K562 (cell line): ENCODE results near the gene PRSS22. TPM values are rescaled to one million over a fixed set of nuclear protein-coding genes. Genes with fewer than 3 reads are reported as not detected.

Experiments
- BCOR ChIP-seq: fragments of 450-650 bp; IDR thresholded peaks from 2 replicates; pipeline ENCODE4 v1.6.1; 2016
- BRF1 ChIP-seq: IDR thresholded peaks from 3 replicates; pipeline ENCODE4 v1.6.1; 2011; ENCODE audit warnings: borderline replicate concordance, mild to moderate bottlenecking; ENCODE audit not compliant: insufficient read length; ENCODE audit errors: extremely low read depth
- CCNT2 ChIP-seq: IDR thresholded peaks from 2 replicates; pipeline ENCODE4 v1.6.1; 2011; ENCODE audit warnings: borderline replicate concordance, low read depth, mild to moderate bottlenecking, moderate library complexity, mixed read lengths, low read length; ENCODE audit not compliant: insufficient read length; ENCODE audit errors: extremely low read depth
- CTBP1 ChIP-seq: fragments of 450-650 bp; IDR thresholded peaks from 2 replicates; pipeline ENCODE4 v1.6.1; 2016; ENCODE audit warnings: borderline replicate concordance
- CXXC5 ChIP-seq: fragments of 250-450 bp; sonication (Bioruptor Pico); IDR thresholded peaks from 2 replicates; pipeline ENCODE4 v1.8.0; 2022; ENCODE audit warnings: inconsistent platforms, mild to moderate bottlenecking, moderate library complexity
- E2F3 ChIP-seq: fragments of 250-450 bp; sonication (Bioruptor Pico); IDR thresholded peaks from 2 replicates; pipeline ENCODE4 v1.4.0; 2020; ENCODE audit warnings: mild to moderate bottlenecking
- ESRRA ChIP-seq: fragments of 450-650 bp; IDR thresholded peaks from 2 replicates; pipeline ENCODE4 v1.6.1; 2014; ENCODE audit warnings: low read depth, mild to moderate bottlenecking, moderate library complexity, borderline replicate concordance
- FOXK1 ChIP-seq: sonication (generic); formaldehyde crosslinking; IDR thresholded peaks from 2 replicates; pipeline ENCODE4 v1.8.0; 2022; ENCODE audit warnings: missing genetic modification reagents, mild to moderate bottlenecking, borderline replicate concordance
- HDAC6 ChIP-seq: IDR thresholded peaks from 2 replicates; pipeline ENCODE4 v1.6.1; 2012; ENCODE audit warnings: low read depth, mild to moderate bottlenecking, control low read depth, inconsistent platforms, low read length, moderate library complexity
- HOXB6 ChIP-seq: fragments of 250-450 bp; sonication (Bioruptor Pico); IDR thresholded peaks from 2 replicates; pipeline ENCODE4 v1.5.1; 2022; ENCODE audit warnings: mild to moderate bottlenecking, borderline replicate concordance
- NCOA2 ChIP-seq, 2 experiments: fragments of 450-650 bp; IDR thresholded peaks; 2 replicates each; pipeline ENCODE4 v1.6.1; 2018; ENCODE audit warnings: mild to moderate bottlenecking in 2 of 2, moderate library complexity in 1 of 2; ENCODE audit not compliant: partially characterized antibody in 2 of 2
- NFIC ChIP-seq: fragments of 450-650 bp; IDR thresholded peaks from 2 replicates; pipeline ENCODE4 v1.6.1; 2017; ENCODE audit warnings: mild to moderate bottlenecking, inconsistent platforms
- NONO ChIP-seq, 2 experiments: fragments of 200-400 bp in 1 of 2; fragments of 450-650 bp in 1 of 2; formaldehyde crosslinking in 1 of 2; IDR thresholded peaks; 2 replicates each; pipeline ENCODE4 v1.6.1; 2017; ENCODE audit warnings: low read depth in 2 of 2, mild to moderate bottlenecking in 2 of 2, moderate library complexity in 2 of 2, low read length in 1 of 2
- NR1H2 ChIP-seq: sonication (generic); formaldehyde crosslinking; IDR thresholded peaks from 2 replicates; pipeline ENCODE4 v1.4.0; 2020; ENCODE audit warnings: mild to moderate bottlenecking, missing genetic modification reagents
- OTX1 ChIP-seq: fragments of 450-650 bp; formaldehyde crosslinking; IDR thresholded peaks from 2 replicates; pipeline ENCODE4 v1.4.0; 2022; ENCODE audit warnings: mild to moderate bottlenecking
- PBX2 ChIP-seq, 2 experiments: IDR thresholded peaks in 1 of 2; conservative IDR thresholded peaks in 1 of 2; 2 replicates each; pipeline ENCODE4 v1.6.1; 2016; ENCODE audit warnings: low read depth in 2 of 2, mild to moderate bottlenecking in 1 of 2, missing compliant biosample characterization in 1 of 2, missing genetic modification characterization in 1 of 2, moderate library complexity in 1 of 2
- PKNOX1 ChIP-seq: fragments of 450-650 bp; IDR thresholded peaks from 2 replicates; pipeline ENCODE4 v1.6.1; 2016
- POLR3G ChIP-seq: IDR thresholded peaks from 2 replicates; pipeline ENCODE4 v1.6.1; 2011; ENCODE audit not compliant: insufficient read length, insufficient replicate concordance; ENCODE audit errors: extremely low read depth
- TARDBP ChIP-seq: fragments of 450-650 bp; IDR thresholded peaks from 2 replicates; pipeline ENCODE4 v1.6.1; 2016
- TEAD2 ChIP-seq: fragments of 450-650 bp; IDR thresholded peaks from 2 replicates; pipeline ENCODE4 v1.6.1; 2016; ENCODE audit warnings: missing genetic modification characterization, control low read depth, missing compliant biosample characterization
- THAP7 ChIP-seq: fragments of 250-450 bp; sonication (Bioruptor Pico); IDR thresholded peaks from 2 replicates; pipeline ENCODE4 v1.5.0; 2021
- TSC22D4 ChIP-seq: fragments of 450-650 bp; IDR thresholded peaks from 2 replicates; pipeline ENCODE4 v1.6.1; 2016; ENCODE audit warnings: missing genetic modification characterization, missing biosample characterization, control low read depth
- ZBTB7A ChIP-seq: IDR thresholded peaks from 2 replicates; pipeline ENCODE4 v1.6.1; 2011; ENCODE audit warnings: low read depth, mild to moderate bottlenecking, low read length, moderate library complexity, borderline replicate concordance; ENCODE audit not compliant: control insufficient read depth
- ZNF143 ChIP-seq: sonication (generic); formaldehyde crosslinking; IDR thresholded peaks from 2 replicates; pipeline ENCODE4 v1.9.0; 2022; ENCODE audit warnings: mild to moderate bottlenecking, missing genetic modification reagents
- ZNF311 ChIP-seq: fragments of 250-450 bp; sonication (Bioruptor Pico); IDR thresholded peaks from 2 replicates; pipeline ENCODE4 v1.4.0; 2020; ENCODE audit warnings: mild to moderate bottlenecking, moderate library complexity
- ZNF347 ChIP-seq: fragments of 450-650 bp; formaldehyde crosslinking; IDR thresholded peaks from 2 replicates; pipeline ENCODE4 v1.4.0; 2020; ENCODE audit warnings: low read depth, mild to moderate bottlenecking, moderate library complexity
- polyA plus RNA-seq, 8 experiments: library from polyadenylated mRNA; depleted of rRNA in 4 of 8; stranded (reverse) in 5 of 8; unstranded in 3 of 8; fragments of >200 nt; fragmentation: Nextera tagmentation in 2 of 8; fragmentation: Illumina TruSeq in 1 of 8; extraction: Ambion mirVana in 2 of 8; extraction: Trizol in 1 of 8; gene quantifications; 2 replicates each; pipeline versions ENCODE4 v1.2.1 to v1.2.3, GENCODE V29; 2011 to 2014; ENCODE audit warnings: inconsistent platforms in 1 of 8, missing spikeins in 1 of 8
- total RNA-seq, 7 experiments: library from RNA; depleted of rRNA in 6 of 7; stranded (reverse); fragments of >200 nt in 6 of 7; fragmentation: Illumina TruSeq in 2 of 7; extraction: Trizol in 2 of 7; gene quantifications; 2 replicates each; pipeline versions ENCODE4 v1.2.1 to v1.2.3, GENCODE V29; 2011 to 2021; ENCODE audit warnings: low replicate concordance in 1 of 7

Gene PRSS22
- total and polyA plus RNA-seq, 9 of the 15 experiments (the other 6 are each of a cell fraction or from before 2014, with no cell fraction given): 0.13 to 0.42 TPM; not detected in 7

- TF ChIP-seq E2F3 (CRISPR knock-in tag) (0 out of 2 replicates have a peak, but pooled peaks have one; percentile 25), ZNF143 (CRISPR knock-in tag) (no peak), HDAC6 (no peak), NONO (IDR thresholded peaks at IDR 0.05; ENCODE audit: low read depth in 2 of 2, low read length in 1 of 2) (0 out of 4 replicates have a peak, but pooled peaks of 1 of the 2 experiments have one; percentile 60), CXXC5 (CRISPR knock-in tag) (peak; percentile 44; the same call in 1 of the 2 replicates), ESRRA (peak; percentile 17; the same call in 1 of the 2 replicates), BCOR (no peak), FOXK1 (CRISPR knock-in tag) (no peak), HOXB6 (no peak), TARDBP (no peak), THAP7 (CRISPR knock-in tag) (no peak), POLR3G (no peak), ZNF311 (CRISPR knock-in tag) (no peak), PKNOX1 (no peak), NFIC (peak; percentile 91), CCNT2 (peak; percentile 18), OTX1 (no peak), ZNF347 (CRISPR knock-in tag) (no peak), NCOA2 (IDR thresholded peaks at IDR 0.05; ENCODE audit: partially characterized antibody in 2 of 2) (no peak), BRF1 (no peak), PBX2 (CRISPR knock-in tag; IDR thresholded peaks at IDR 0.05; ENCODE audit: low read depth) (no peak), PBX2 (tag; conservative IDR thresholded peaks at IDR 0.05; ENCODE audit: low read depth) (no peak), TSC22D4 (tag) (no peak), ZBTB7A (peak; percentile 96), CTBP1 (peak; percentile 24; the same call in 1 of the 2 replicates), TEAD2 (tag) (no peak), NR1H2 (CRISPR knock-in tag) (no peak)
Measured at GRCh38 chr16:2816751-2817339, 41.1 kb downstream of the PRSS22 start, which contains the start of gene PRSS21 (continued).
